Activated CD8-positive, alpha-beta memory T cell treated with anti-CD3 and anti-CD28 coated beads, Interleukin-2, amount 50 U/mL, for 1 hour (primary cell): ENCODE measurements around the gene OPRM1.

Experiments used
- DNase-seq: peaks from one replicate; pipeline ENCODE4 v3.0.0-alpha.2; 2020; ENCODE audit errors: extremely low read depth

The OPRM1 gene

GRCh38 chr6:154080461-154081189 is 41.6 kb downstream of the OPRM1 start:
- no peak for DNase-seq

DNA sequence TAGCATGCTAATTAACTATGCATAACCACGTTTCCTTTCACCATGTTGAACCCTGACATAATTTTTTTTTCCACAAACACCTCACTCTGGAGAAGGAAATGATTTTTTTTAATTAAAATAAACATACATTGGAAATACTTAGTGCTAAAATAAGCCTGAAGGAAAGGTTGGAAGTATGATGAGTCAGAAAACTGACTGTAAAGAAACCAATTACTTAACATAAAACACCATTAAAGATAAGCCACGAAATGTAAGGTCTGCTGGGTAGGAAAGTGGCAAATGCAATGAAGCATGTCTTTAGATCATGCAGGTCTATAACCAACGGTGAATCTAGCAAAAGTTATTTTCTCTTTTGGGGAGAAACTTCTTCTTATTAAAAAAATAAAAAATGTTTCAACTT is 47.5 kb downstream of the OPRM1 start:
- DNase-seq, result no peak

GRCh38 chr6:154092326-154092962 is 53.4 kb downstream of the OPRM1 start:
- no peak for DNase-seq

DNA sequence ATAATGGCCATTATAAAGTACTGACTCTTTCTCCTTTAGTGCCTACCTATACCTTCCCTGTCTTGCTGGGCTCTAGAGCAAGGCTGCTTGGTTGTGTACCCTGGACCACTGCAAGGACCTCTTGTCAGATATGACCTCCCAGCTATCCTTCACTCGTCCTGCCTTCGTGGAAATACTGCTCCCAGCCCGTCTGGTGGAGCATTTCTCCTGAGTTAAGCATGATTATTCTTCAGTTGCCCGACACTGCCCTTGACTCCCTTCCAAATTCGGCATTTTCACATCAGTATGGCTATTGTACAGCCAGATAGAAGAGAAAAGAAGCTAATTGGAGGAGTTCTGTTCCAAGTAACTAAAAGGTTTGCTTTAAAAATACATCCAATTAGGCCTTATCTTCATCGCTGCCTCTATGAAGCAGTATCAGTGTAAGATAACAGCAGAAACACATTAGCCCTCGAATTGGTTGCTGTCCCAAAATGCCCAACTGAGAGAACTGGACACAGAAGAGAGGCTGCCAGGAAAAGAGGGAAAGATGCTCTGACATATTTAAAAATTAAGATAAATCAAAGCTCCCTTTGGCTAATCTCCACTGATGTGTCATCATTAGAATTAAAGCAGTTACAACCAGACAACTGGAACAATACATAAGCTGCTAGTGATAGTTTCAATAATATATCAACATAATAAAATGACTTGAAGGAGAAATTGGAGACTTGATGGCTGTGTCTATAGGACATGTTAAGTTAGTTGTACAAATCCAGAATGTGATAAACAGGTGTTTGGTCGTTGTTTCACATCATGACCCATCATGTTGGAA is 54.4 kb downstream of the OPRM1 start:
- no peak for DNase-seq

- DNase-seq, result no peak
These were observed 56.5 kb downstream of the OPRM1 start for GRCh38 chr6:154095571-154095970.

DNA sequence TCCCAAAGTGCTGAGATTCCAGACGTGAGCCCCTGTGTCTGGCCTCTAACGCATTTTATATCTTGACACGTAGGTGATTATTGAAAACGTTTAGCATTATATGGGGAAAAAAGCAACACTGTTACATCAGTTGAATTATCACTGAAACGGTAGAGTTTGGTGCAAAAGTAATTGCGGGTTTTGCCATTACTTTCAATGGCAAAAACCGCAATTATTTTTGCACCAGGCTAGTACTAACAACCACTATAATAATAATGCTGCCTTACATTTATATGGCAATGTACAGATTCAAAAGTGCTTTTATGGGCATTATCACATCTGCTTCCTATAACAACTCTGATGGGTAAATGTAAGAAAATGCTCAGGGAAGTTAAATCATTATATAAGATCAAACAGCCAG is 57.3 kb downstream of the OPRM1 start:
- no peak for DNase-seq

DNA sequence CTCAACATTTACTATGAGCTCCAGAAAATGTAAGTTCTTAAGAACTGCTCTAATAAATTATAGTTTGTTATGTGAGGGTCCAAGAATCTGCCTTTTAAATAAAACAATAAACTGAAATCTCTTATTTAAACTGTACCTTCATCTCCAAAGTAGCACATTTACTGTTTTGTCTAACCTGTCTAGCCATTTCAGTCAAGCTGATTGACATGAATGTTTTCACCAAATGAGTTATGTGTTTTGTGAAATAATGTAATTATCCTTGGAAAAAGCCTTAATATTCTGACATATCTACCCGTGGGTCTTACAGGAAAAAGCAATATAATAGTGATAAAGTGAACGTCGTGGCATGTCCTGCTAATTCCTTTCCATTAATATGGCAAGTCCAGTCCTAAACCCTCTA is 57.8 kb downstream of the OPRM1 start:
- DNase-seq, result no peak

DNA sequence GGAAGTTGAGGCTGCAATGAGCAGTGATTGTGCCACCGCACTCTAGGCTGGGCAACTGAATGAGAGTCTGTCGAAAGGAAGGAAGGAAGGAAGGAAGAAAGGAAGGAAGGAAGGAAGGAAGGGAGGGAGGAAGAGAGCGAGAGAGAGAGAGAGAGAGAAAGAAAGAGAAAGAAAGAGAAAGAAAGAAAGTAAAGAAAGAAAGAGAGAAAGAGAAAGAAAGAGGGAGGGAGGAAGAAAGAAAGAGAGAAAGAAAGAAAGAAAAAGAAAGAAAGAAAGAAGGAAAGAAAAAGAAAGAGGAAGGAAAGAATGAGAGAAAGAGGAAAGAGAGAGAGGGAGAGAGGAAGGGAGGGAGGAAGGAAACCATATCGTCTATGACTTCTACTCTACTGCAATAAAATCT is 60.2 kb downstream of the OPRM1 start:
- no peak for DNase-seq

DNA sequence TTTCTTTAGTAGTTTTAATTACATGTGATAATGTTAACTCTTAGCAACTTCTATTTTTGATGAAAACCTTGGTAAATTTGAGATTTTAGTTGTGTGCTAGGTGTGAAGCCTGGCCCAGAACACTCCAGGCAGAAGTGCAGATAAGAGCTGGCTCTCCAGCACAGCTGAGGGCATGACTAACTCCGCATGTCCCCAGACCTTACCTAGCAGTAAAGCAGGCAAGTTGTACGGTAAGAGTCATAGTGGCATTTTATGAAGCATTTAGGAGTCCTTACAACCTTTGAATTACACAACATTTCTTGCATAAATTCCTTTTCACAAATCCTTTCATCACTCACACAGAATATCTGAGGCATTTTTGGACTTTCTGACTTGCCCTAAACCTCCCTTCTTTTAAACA is 67.2 kb downstream of the OPRM1 start:
- DNase-seq, result no peak

DNA sequence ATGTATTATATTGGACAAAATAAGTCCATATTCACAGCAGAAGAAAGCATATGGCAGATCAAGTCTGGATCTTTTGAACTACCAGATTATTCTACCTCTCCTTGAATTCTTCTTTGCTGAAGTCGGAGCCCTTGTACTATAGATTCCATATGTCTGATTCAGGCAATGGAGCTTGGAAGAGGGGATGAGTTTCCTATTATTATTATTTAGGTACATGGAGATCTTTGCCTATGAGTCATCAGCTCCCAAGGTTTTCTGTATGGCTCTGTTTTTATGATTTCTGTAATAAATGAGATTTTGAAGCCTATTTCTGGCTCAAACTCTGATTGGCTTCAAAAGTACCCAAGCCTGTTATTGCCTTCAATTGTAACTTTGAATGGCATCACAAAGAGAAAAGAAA is 72.0 kb downstream of the OPRM1 start:
- no peak for DNase-seq

DNA sequence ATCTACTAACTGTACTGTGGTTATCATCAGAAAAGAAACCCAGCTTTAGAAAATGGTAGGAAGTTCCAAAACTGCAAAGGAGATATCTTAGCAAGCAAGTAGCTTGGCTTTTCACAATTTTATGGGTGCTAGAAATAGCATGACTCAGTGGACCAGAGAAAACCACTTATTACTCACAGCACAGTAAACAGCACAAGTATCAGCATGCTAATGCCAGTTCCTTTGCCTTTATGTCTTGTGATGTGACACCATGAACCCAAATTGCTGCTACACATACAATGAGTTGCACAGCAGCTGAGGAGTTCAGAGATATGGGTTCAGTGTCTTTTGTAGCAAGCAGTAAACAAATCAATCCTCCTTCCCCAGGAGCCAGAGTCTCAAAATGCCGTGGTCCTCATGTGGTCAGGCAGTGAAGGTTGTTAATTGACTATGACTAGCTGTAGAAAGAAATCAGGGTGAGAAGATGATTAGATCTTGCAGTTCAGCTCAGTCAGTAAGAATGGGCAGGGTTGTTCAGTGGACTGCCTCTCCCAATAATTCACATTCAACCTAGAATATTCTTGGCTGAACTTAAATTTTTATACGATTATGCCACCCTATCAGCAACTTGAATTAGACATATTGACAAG is 73.3 kb downstream of the OPRM1 start:
- no peak for DNase-seq

DNA sequence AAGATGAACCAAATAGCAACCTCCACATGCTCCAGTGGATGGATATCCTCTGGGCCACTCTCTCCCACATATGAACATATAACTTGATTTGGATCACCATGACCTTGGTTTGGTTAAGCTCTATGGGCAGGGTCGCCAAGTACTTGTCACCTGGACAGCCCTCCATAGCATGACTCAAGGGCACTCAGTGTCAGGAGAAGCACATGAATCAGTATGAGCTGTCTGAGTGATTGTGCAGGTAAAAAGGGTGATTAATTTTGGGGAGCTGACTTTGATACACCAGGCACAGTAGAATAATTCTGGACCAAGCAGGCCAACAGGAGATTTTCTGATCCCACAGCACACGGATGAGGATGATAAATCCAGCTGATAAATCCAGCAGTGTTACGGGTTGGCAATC is 74.4 kb downstream of the OPRM1 start:
- DNase-seq, result no peak

DNA sequence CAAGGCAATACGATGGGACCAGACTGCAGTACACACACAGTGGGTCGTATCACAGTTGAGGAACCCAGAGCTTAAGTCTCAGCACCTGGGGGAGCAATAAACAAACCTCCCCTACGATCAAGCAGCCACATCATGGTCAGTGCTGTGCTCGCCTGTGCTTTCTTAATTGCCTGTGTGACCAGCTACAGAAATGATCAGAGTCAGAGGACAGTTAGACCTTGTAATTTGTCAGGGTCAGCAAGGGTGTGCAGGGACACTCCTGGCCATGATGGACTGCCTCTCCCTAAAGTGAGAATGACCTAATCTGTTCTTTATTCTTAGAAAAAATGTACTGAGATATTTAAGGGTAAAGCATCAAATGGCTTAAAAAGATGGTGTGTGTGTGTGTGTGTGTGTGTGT is 78.4 kb downstream of the OPRM1 start:
- no peak for DNase-seq

DNA sequence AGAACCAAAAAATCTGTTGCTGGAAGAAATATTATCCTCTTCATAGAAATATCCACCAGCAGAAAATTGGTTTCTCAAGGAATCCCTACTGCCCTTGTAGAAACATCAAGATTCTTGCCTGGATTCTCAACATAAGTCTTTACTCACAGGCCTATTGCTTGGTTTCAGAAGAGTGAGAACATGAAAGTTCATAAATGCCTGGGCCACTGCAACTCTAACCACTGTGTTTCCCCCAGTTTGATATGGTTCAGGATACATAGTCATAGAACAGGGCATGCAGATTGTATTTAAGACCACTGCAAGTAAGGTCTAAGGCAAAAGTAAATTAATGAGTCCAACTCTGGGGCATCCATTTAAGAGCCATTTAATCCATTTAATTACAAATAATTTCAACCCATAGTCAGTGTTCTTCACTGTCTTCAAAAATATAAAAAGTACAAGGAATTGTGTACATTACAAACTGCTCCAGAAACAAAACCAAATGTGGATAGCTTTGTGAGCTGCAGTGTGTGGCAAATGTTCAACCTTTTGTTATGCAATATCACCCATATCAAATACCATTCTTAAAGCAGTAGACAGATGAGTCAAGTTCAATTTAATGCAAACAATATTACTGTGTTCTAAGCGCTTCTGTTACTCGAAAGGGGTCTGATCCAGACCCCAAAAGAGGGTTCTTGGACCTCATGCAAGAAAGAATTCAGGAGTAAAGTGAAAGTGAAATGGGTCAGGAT is 83.3 kb downstream of the OPRM1 start:
- DNase-seq, result no peak

DNA sequence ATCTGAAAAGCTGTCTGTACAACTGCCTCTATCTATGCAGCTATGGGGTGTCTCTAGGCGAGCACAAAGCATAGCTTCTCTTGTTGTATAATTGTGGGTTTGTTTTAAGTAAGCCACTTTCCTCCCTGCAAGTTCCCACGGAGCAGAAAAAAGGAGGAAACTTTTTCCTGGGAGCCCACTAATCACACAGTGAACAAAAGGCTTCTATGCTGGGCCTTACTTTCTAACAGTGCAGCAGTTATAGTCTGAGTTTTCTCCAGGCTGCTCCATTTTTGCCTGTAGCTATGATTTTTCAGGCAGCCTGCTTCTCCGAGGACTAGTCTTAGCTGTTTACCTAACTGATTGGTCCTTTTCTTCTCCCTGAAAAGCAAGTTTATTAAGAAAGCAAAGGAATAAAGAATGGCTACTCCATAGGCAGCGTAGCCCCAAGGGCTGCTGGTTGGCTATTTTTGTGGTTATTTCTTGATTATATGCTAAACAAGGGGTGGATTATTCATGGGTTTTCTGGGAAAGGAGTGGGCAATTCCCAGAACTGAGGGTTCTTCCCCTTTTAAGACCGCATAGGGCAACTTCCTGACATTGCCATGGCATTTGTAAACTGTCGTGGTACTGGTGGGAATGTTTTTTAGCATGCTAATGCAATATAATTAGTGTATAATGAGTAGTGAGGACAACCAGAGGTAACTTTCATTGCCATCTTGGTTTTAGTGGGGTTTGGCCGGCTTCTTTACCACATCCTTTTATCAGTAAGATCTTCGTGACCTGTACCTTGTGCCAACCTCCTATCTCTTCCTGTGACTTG is 84.3 kb downstream of the OPRM1 start:
- DNase-seq, result no peak

GRCh38 chr6:154125421-154125820 is 86.4 kb downstream of the OPRM1 start:
- DNase-seq, result no peak

GRCh38 chr6:154127657-154128056 is 88.6 kb downstream of the OPRM1 start:
- no peak for DNase-seq

- DNase-seq, result no peak
These were observed 95.6 kb downstream of the OPRM1 start for GRCh38 chr6:154134471-154135147.

DNA sequence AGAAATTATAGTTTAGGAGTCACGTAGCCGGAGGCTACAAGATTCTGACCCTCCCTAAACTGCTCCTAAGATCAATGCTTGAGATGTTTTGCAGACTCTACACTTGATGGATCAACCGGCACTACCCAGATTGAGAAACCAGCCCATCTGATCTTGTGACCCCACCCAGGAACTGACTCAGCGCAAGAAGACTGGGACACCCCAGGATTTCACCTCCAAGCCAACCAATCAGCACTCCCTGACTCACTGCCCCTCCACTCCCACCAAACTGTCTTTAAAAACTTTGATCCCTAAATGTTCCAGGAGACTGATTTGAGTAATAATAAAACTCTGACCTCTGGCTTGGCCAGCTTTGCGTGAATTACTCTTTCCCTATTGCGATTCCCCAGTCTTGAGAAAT is 99.8 kb downstream of the OPRM1 start:
- DNase-seq, result no peak

GRCh38 chr6:154139892-154140291 is 100.9 kb downstream of the OPRM1 start:
- no peak for DNase-seq
